Measurements from ENCODE around the gene FCHSD2. TPM values are rescaled to one million over a fixed set of nuclear protein-coding genes. Genes with fewer than 3 reads are reported as not detected.
"Not testable (repeated sequence)": the region's sequence is repeated elsewhere in the genome, so short reads cannot be mapped to it uniquely, and the experiment has no call there.

The FCHSD2 gene
- total RNA-seq, 1 experiment from 2014 or later: 10.3 TPM

DNA sequence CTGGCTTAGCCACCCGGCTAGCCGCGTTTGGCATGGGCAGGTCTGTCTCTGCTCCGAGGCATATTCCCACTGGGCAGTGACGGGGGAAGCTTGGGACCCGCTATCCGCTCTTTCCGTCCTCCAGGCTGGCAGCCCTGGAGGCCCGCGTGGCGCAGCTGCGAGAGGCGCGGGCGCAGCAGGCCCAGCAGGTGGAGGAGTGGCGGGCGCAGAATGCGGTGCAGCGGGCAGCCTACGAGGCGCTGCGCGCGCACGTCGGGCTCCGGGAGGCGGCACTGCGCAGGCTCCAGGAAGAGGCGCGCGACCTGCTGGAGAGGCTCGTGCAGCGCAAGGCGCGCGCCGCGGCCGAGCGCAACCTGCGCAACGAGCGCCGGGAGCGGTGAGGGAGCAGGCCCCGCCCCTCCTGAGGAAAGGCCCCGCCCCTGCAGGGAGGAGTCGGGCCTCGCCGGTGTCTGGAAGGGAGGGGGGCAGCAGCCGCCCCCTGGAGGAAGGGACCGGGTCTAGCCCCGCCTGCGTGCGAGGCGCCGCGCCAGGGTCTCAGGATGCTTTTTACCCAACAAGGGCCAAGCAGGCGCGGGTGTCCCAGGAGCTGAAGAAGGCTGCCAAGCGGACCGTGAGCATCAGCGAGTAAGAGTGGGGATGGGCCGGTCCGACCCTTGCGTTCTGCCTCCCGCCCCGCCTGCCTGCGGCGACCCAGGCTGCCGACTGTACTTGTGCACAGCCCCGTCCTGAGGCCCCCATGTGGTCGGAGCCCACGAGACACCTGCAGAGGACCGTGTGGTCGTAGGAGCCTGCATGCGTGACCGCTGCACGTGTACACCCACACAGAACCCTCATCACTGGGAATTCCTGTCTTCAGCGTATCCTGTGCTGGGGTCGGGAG, 320.0 kb downstream of the FCHSD2 start:
- DNase-seq (ENCODE audit: low read depth): peak; percentile 74

GRCh38 chr11:72821221-72821919, 320.7 kb downstream of the FCHSD2 start:
- no peak for DNase-seq (ENCODE audit: low read depth)

- no peak for DNase-seq (ENCODE audit: low read depth)
These were observed 321.5 kb downstream of the FCHSD2 start for GRCh38 chr11:72820439-72821139.

GRCh38 chr11:72818971-72819370, 323.1 kb downstream of the FCHSD2 start:
- DNase-seq (ENCODE audit: low read depth): no peak

- no peak for DNase-seq (ENCODE audit: low read depth)
These were observed 324.2 kb downstream of the FCHSD2 start for GRCh38 chr11:72817966-72818365.

DNA sequence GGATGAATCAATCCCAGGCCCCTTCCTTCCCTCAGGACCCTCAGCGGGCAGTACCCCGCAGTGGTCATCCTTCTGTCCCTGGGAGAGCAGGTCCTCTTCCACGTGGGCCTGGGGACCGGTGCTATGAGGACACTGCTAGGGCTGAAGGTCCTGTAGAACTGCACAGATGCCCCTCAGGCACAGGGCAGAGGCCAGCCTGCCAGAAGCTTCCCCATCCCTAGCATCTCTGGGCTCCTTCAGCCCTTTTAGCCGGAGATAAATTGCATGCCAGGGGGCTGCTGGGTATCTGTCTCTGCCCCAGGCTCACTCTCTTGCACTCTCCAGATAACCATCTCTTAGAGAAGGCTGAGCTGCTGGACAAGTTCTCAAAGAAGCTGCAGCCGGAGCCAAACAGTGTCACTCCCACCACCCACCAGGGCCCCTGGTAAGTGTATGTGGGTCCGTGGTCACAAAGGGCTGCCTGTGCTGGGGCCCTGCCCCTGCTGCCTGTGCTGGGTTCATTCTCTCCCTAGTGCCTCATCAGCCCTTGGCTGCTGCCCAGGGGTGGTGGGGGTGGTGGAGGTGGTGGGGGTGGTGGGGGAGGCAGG, 325.6 kb downstream of the FCHSD2 start:
- peak; percentile 17 for DNase-seq (ENCODE audit: low read depth)

DNA sequence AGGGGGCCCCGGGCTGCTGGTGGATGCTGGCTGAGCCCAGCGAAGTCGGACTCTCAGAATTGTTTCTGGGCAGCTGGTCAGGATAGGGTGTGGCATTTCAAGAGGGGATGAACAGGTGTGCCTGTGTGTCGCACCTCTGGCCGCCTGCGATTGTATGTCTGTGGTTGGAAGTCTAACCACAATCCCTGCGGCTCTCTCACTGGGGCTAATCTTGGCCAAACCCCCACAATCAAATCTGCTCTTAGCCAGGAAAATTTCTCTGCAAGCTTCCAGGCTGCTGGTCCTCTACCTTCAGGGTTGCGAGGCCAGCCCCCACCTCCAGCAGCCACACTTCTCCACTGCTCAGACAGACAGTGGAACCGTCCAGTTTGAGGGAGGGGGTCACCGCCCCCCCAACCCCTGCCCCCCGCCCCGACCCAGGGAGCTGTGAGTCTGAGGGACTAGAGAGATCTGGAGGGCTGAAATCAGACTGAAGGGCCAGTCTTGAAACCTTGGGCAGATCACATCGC, 327.0 kb downstream of the FCHSD2 start:
- DNase-seq (ENCODE audit: low read depth): peak; percentile 74

DNA sequence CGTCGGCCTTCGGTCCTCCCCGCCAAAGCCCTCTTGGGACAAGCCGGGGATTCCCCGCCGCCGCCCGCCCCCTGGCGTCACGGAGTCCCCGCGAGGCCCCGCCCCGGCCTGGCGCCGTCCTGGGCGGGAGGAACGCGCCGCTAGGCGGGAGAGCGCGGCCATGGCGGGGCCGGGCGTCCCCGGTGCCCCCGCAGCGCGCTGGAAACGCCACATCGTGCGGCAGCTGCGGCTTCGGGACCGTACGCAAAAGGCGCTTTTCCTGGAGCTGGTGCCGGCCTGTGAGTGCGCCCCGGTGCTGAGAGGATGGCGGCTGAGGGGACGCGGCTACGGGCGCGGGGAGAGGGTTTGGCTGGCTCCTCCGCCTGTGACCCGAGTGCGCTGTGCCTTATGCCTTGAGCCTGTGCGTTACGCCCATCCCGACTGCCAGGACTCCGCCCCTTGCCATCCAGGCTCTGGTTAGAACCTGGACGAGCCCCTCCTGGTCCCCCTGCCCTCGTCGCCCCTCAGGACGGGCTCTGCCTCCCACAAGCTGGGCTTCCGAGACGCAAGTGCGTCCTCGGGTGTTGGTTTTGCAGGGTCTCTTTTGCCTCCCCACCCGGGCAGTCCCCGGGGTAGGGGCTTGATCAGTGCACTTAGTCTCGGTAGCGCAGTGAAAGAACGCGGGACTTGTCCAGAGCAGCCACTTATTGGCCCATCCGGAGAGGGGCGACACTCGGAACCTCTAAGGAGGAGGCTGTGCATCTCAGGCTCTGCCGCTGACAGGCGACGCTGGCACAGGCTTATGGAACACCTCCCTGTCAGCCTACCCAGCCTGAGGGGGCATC, 327.6 kb downstream of the FCHSD2 start, which contains the start of gene ATG16L2:
Gene ATG16L2 (plus strand): TSS at position 126 of the 824 bp plus-strand sequence. CDS start 35 bp downstream, at position 161.
- peak; percentile 80 for DNase-seq (ENCODE audit: low read depth)

GRCh38 chr11:72813740-72814285, 328.3 kb downstream of the FCHSD2 start:
- peak; percentile 82 for DNase-seq (ENCODE audit: low read depth)

DNA sequence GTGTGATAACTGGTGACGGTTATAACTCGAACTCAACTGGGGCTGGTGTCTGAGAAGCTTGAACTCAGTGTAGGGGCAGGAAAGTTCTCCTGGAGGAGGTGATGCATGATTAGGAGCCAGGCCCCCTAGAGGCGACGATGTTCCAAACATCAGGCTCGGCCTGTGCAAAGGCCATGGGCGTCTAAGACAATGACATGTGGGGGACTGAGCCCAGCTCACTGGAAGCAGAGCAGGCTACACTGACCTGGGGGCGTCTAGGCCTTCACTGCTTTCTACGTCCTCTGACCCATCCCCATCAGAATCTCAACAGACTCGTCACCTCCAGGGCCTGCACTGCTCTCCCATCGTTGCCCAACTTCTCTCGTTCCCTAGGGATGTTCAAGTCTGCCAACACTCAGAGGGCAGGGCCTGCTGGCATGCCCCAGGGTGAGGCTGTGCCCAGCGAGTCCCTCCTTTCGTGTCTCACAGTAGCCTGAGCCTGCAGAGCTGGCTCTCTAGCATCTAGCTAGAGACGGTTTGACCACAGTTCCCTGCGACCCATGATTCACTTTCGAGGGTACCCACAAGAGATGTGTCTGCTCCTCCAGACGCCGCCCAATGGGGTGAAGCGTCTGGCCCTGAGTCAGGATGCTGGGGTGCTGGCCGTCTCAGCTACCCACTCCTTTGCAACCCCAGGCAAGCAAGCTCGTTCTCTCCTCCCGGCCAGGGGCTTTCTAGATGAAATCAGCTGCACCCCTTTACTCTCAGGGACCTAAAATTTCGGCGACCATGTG, 329.0 kb downstream of the FCHSD2 start:
- peak; percentile 91 for DNase-seq (ENCODE audit: low read depth)

- DNase-seq (ENCODE audit: low read depth): peak; percentile 48
These were observed 329.5 kb downstream of the FCHSD2 start for GRCh38 chr11:72812604-72812966.

DNA sequence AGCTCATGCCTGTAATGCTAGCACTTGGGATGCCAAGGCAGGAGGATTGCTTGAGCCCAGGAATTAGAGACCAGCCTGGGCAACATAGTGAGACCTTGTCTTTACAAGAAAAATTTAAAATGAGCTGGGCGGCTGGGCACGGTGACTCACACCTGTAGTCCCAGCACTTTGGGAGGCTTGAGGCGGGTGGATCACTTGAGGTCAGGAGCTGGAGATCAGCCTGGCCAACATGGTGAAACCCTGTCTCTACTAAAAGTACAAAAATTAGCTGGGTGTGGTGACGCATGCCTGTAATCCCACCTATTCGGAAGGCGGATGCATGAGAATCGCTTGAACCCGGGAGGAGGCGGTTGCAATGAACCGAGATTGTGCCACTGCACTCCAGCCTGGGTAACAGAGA, 330.4 kb downstream of the FCHSD2 start:
- DNase-seq (ENCODE audit: low read depth): peak; percentile 25

- DNase-seq (ENCODE audit: low read depth): no peak
These were observed 333.8 kb downstream of the FCHSD2 start for GRCh38 chr11:72808331-72808798.

DNA sequence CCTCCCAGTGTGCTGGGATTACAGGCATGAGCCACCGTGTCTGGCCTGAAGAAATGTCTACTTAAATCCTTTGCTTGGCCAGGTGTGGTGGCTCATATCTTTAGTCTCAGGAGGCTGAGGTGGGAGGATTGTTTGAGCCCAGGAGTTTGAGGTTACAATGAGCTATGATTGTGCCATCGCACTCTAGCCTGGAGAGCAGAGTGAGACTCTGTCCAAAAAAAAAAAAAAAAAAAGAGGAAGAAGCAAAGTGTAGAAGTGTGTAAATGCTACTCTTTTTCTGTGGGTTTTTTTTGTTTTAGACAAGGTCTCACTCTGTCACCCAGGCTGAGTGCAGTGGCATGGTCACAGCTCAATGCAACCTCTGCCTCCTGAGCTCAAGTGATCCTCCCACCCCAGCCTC, 334.3 kb downstream of the FCHSD2 start:
- DNase-seq (ENCODE audit: low read depth): no peak

DNA sequence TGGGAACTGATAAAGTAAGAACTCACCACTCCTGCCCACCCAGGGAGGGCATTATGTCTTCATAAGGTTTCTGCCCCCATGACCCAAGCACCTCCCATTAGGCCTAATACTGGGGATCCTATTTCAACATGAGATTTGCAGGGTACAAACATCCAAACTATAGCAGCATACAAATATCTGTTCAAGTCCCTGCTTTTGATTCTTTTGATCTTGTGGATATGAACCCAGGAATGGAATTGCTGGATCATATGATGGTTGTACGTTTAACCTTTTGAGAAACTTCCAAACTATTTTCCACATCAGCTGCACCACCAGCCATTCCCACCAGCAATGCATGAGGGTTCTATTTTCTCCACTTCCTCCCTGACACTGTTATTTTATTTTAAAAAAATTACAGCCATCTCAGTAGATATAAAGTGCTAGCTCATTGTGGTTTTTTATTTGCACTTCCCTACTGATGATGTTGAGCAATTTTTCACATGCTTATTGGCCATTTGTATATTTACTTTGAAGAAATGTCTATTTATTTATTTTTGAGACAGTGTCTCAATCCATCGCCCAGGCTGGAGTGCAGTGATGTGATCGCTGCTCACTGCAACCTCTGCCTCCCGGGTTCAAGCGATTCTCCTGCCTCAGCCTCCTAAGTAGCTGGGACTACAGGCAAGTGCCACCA, 335.0 kb downstream of the FCHSD2 start:
- peak; percentile 60 for DNase-seq (ENCODE audit: low read depth)

GRCh38 chr11:72806378-72806777, 335.7 kb downstream of the FCHSD2 start:
- DNase-seq (ENCODE audit: low read depth): not testable (repeated sequence)

- no peak for DNase-seq (ENCODE audit: low read depth)
These were observed 336.9 kb downstream of the FCHSD2 start for GRCh38 chr11:72805216-72805615.

- no peak for DNase-seq (ENCODE audit: low read depth)
These were observed 339.3 kb downstream of the FCHSD2 start for GRCh38 chr11:72802822-72803221.

DNA sequence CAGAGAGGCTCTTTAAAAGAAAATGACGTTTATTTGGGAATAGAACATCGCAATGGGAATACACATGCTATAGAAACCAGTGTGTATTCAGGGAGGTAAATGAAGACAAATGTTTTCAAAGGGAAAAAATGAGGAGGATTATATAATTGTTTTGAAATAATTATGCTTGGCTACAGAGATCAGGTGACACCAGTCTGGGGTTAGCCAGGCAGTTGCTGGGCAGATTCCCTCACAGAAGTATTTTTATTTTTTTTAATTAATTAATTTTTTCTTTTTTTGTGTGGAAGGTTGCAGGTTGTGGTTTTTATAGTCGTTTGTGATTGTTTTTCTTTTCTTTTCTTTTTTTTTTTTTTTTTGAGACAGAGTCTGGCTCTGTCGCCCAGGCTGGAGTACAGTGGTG, 342.7 kb downstream of the FCHSD2 start:
- no peak for DNase-seq (ENCODE audit: low read depth)
